GOT3 (cell line): Measurements from ENCODE around the gene ETS2.
"Not testable (repeated sequence)": the region's sequence is repeated elsewhere in the genome, so short reads cannot be mapped to it uniquely, and the experiment has no call there.

Source experiments
- DNase-seq: peaks from one replicate; lab custom pipeline; 2025; ENCODE audit warnings: mixed read lengths; lab: John Stamatoyannopoulos, UW

Gene ETS2

DNA sequence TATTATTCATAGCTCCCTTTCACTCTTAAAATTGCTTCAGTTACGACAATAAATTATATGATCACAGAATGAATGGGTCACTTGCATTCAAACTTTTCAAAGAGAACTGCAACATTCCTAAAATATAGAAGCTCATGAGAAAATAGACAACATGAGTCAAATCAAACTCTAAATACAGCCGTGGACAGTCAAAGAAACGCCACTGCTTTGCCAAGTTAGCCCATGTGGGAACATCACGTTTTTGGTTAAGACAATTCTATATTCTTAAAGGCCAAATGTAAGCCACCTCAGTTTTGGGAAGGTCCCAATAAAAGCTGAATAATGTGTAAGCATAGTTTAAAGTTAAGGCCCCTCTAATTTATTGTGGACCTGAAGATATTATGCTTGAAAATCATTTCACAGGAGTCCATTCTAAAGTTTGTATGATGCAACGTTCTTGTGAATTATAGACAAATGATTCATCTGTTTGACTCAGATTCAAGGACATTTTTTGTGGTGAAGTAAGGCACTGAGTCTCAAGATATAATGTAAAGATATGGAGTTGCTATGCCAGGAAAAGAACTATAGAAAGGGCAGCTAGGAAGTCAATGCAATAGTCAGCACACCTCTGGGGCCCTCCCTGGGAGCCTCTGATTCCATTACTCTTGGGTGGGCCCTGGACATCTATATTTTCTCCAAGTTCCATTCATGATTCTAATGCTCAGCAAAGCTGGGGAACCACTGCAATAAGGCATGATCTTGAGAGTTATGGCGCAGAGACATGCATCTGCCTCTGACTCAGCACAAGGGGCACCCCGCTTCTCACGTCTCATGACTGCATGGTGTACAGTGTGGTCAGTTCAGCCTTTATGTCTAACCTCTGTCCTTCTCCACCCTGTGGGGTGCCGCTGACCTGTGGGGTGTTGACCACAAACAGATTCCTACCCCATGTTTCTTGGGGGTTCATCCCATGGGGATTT lies 33.9 kb downstream of the ETS2 start:
- no peak for DNase-seq

- DNase-seq: no peak
These were observed 34.9 kb downstream of the ETS2 start for GRCh38 chr21:38840456-38841300.

GRCh38 chr21:38841472-38841871 lies 35.7 kb downstream of the ETS2 start:
- DNase-seq: no peak

- DNase-seq: no peak
These were observed 36.4 kb downstream of the ETS2 start for GRCh38 chr21:38842079-38842478.

DNA sequence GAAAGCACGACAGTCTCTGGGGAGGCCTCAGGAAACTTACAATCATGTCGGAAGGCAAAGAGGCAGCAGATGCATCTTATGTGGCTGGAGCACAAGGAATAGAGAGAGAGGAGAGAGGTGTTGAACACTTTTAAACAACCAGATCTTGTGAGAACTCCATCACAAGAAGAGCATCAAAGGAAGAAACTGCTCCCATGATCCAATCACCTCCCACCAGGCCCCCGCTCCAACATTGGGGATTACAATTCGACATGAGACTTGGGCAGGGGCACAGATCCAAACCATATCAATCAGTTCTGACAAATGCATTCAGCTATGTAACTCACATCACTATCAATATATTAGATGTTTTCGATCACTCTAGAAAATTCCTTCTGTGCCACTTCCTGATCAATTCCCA lies 37.6 kb downstream of the ETS2 start:
- no peak for DNase-seq

- no peak for DNase-seq
These were observed 38.2 kb downstream of the ETS2 start for GRCh38 chr21:38843806-38844503.

DNA sequence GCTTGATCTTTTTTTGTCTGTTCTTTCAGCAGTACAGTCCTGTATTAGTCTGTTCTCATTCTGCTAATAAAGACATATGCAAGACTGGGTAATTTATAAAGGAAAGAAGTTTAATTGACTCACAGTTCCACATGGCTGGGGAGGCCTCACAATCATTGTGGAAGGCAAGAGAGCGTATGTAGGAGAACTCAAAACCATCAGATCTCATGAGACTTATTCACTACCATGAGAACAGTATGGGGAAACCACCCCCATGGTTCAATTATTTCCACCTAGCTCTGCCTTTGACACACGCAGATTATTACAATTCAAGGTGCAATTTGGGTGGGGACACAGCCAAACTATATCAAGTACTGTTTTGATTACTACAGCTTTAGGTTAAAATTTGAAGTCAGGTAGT lies 39.6 kb downstream of the ETS2 start:
- DNase-seq: not testable (repeated sequence)

- DNase-seq: no peak
These were observed 41.8 kb downstream of the ETS2 start for GRCh38 chr21:38847556-38847955.

DNA sequence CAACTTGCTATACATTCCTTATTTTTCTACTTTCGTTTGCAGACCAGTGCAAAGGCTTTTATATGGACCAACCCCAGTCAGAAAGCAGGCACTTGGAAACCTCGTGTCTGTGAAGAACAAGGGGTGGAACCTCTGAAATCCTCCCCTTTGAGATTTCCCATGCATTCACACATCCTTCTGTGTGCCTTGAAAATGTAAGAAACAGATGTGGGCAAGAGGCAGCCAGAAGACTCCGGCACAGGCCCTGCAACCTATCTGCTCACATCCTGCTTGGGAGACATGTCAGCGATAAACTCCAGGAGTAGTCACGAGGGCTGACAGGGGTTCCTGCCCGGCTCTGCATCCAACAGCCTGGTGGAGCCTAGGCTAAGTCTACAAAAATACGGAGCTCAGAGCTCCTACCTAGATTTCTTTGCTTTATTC lies 42.5 kb downstream of the ETS2 start:
- no peak for DNase-seq

DNA sequence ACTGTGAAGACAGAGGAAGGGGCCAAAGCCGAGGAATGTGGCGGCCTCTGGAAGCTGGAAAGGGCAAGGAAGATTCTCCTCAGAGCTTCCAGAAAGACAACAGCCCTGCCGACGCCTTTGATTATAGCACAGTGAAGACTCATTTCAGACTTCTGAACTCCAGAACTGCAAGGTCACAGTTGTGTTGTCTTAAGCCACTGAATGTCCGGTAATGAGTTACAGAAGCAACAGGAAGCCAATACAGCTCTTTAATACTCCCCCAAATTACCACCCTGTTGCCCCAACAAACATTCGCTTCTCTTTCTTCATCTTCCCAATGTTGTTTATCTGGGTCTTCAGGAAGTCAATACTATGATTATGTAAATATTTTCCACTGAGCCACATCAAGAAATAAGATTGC lies 44.0 kb downstream of the ETS2 start:
- no peak for DNase-seq

- no peak for DNase-seq
These were observed 44.7 kb downstream of the ETS2 start for GRCh38 chr21:38850277-38850951.

DNA sequence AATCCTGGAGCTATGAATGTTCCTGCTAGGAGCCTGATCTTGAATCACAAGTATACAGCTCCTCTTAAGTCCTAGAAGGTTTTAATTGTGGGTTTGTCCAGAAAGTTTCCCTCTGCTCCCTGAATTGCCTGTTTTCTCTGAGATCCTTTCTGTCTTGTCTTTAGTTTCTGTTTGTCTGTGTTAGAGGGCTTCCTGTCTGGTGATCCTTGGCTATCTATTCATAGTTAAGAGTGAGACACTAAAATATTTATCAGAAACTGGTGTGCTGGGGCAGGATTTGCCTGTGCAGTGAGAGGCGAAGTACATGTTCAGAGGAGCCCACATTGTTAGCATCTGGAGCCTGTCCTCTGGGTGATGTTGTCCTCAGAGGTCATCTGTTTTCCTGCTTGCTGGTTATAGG lies 45.4 kb downstream of the ETS2 start:
- DNase-seq: no peak

- DNase-seq: no peak
These were observed 46.5 kb downstream of the ETS2 start for GRCh38 chr21:38852278-38852677.

DNA sequence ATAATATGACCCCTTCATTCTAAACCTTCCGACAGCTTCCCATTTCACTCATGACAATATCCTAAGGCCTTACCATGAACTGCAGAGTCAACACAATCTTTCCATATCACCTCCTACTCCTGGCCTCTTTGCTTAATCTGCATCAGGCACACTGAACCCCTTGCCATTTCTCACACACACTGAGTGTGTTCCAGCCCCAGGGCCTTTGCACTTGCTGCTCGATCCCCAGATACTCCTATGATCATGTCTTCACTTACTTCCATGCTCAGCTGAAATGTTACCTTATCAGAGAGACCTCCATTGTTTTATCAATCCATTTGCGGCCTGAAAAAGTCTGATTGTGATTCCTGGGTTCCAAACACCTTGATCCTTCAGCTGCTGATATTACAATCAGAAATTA lies 47.0 kb downstream of the ETS2 start:
- DNase-seq: no peak

- DNase-seq: peak; percentile 18
These were observed 47.7 kb downstream of the ETS2 start for GRCh38 chr21:38853421-38853919.

DNA sequence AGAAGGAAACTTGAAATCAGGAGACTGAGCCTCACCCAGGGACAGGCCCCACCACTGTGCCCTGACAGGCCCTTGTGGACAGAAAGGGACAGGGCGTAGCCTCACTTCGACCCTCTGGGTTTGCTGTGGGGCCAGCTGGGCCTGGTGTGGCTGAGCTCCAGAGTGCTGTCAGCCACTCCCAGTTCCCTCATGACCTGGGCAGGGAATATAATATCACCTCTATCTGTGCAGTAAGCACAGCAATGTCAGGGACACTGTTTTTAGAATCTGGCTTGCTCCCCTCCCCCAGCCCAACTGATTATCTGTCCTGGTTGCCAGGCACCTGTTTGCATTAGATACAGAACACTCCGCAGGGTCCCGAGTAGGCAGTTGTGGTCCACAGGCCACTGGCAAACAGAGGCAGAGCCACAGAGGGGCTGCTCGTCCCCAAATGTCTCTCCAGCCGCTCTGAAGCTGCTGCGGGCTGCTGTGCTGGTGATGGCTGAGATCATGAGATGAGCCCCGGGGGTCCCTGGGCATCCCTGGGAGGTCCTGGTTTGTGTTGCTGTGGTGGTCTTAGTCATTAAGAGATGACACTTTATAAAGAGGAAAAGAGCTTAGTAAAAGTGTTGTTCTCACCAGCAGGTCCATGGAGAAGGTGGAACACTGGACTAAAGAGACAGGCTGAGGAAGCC lies 51.6 kb downstream of the ETS2 start:
- DNase-seq: no peak

- no peak for DNase-seq
These were observed 52.5 kb downstream of the ETS2 start for GRCh38 chr21:38858026-38858811.

DNA sequence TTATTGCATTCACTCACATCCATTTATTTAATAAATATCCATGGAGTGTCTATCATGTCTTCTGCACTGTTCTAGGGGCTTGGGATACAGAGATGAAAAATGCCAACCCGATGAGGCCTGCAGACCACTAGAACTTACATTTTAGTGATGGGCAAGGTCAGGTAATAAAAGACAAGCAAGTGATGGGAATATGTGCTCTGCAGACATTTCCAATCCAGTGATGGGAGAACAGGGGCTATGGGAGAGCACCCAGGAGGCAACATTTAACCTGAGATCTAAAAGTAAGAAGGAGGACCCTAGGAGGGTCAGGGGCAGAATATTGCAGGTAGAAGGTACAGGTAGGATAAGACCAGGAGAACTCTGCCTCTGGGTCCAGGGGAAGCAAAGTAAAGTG lies 53.1 kb downstream of the ETS2 start:
- no peak for DNase-seq

- no peak for DNase-seq
These were observed 54.1 kb downstream of the ETS2 start for GRCh38 chr21:38859852-38860251.

DNA sequence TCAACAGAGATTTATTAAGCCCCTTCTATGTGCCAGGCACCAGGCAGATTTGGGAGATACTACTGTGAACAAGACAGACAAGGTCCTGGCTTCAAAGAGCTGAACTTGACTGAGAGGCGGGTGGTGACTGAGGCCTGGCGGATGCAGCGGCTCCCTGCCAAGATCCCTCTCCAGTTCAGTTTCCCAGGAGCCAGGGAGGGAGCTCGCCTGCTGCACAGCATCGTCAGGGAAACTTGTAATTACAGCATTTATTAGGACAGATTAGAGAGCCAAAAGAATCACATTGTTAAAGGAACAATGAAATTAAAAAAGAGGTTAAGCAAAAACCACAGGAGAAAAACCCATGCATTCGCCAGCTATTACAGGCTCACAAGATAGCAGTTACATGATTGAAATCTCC lies 55.3 kb downstream of the ETS2 start:
- no peak for DNase-seq
